Fibroblast of pulmonary artery (primary cell): ENCODE measurements around the gene RGCC.
"Not testable (repeated sequence)": the region's sequence is repeated elsewhere in the genome, so short reads cannot be mapped to it uniquely, and the experiment has no call there.

Experiments used
- DNase-seq: peaks from one replicate; pipeline ENCODE4 v3.0.0-alpha.2; 2010; ENCODE audit warnings: low read depth
- H3K4me3 ChIP-seq: replicated peaks from 2 replicates; pipeline ENCODE4 v1.5.1; 2011; ENCODE audit warnings: low read depth, mild to moderate bottlenecking, control low read depth, low read length, moderate library complexity
- CTCF ChIP-seq: IDR thresholded peaks from 2 replicates; pipeline ENCODE4 v1.5.1; 2011; ENCODE audit warnings: mild to moderate bottlenecking, control low read depth, low read length, inconsistent platforms; ENCODE audit errors: missing control alignments

Gene RGCC

GRCh38 chr13:41416276-41416675, 41.1 kb upstream of the RGCC start:
- no peak for TF ChIP-seq CTCF
- peak; percentile 8 for DNase-seq
- H3K4me3 ChIP-seq = no peak overlapping the region

GRCh38 chr13:41418027-41418426, 39.3 kb upstream of the RGCC start:
- TF ChIP-seq CTCF = no peak
- H3K4me3 ChIP-seq = no peak overlapping the region
- peak; percentile 45 for DNase-seq

GRCh38 chr13:41418731-41419130, 38.6 kb upstream of the RGCC start:
- TF ChIP-seq CTCF = no peak
- H3K4me3 ChIP-seq = no peak overlapping the region
- DNase-seq = no peak

- H3K4me3 ChIP-seq = no peak overlapping the region
- DNase-seq = no peak
- TF ChIP-seq CTCF = no peak
These were observed 38.1 kb upstream of the RGCC start for GRCh38 chr13:41419206-41419605.

GRCh38 chr13:41420146-41420545, 37.2 kb upstream of the RGCC start:
- DNase-seq = no peak
- TF ChIP-seq CTCF = no peak
- H3K4me3 ChIP-seq = no peak overlapping the region

GRCh38 chr13:41421330-41421729, 36.0 kb upstream of the RGCC start:
- DNase-seq, H3K4me3 ChIP-seq: not testable (repeated sequence)

- H3K4me3 ChIP-seq, DNase-seq: not testable (repeated sequence)
These were observed 35.4 kb upstream of the RGCC start for GRCh38 chr13:41421983-41422382.

- DNase-seq, H3K4me3 ChIP-seq: not testable (repeated sequence)
These were observed 34.1 kb upstream of the RGCC start for GRCh38 chr13:41423259-41423658.

GRCh38 chr13:41424675-41425074, 32.7 kb upstream of the RGCC start:
- H3K4me3 ChIP-seq, DNase-seq: not testable (repeated sequence)
